ENCODE measurements around the gene FKBP5. TPM values are rescaled to one million over a fixed set of nuclear protein-coding genes. Genes with fewer than 3 reads are reported as not detected.

FKBP5 gene
- total RNA-seq (2012; rRNA removed), result 7.0 and 10.0 TPM in 2 replicates
- polyA plus RNA-seq (2012; rRNA removed), result 5.6 and 6.8 TPM in 2 replicates
- polyA plus RNA-seq (2012; cell fraction: cytosol; rRNA removed), result 1.2 and 2.7 TPM in 2 replicates
- 0.62 and 3.4 TPM in 2 replicates for polyA plus RNA-seq (2012; cell fraction: nucleus; rRNA removed; ENCODE audit: low replicate concordance)
- percentile 40 among the genes with signal in this experiment for Bru-seq, nascent RNA
- percentile 38 among the genes with signal in this experiment for BruChase-seq, experiment 1, labeled RNA remaining after a 6-hour chase
- percentile 40 among the genes with signal in this experiment for BruChase-seq, experiment 2, labeled RNA remaining after a 2-hour chase
- long read RNA-seq, transcript FKBP5-201 (11 exons, 3,772 nt), result major isoform, 5 of 5 reads
- long read RNA-seq, partial matches to known transcripts, result 0 of 5 reads
- long read RNA-seq, other reads (novel, unspliced or antisense), result 0 of 5 reads

DNA sequence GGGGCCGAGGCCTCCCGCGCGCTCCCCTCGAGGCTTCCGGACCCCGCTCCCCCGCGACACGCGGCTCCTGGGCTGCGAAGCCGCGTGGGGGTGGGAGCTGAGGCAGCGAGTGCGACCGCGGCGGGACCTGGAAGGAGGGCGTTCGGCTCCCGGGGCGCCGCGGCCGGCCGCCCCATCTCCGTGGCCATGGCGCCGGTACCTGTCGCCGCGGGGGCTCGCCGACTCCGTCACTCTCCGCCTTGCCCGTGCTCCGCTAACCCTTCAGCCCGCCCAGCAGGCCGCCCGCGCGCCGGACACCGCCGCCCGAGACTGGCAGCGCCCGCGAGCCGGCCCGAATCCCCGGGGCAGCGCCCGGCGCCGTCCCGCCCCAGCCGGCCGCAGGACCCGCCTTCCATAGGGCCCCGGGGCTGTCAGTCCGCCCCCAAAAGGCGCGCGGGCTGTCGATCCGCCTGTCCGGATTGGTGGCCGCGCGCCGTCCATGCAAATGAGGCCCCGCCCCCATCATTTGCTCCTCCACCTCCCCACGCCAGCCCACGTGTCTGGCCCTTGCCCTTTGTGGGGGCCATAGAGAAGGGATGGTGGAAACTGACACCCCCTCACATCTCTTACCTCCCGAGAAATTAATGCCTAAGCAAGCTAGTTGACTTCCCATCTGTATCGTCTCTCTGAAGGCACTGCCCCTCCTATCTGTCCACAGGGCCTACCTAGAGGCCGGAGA is at the start of gene FKBP5:
Gene FKBP5, minus strand, starts transcription at position 311 of the 718 bp plus-strand sequence. CDS start 46,091 bp downstream, outside the sequence.
- Histone ChIP-seq H4K20me1 (ENCODE audit: insufficient read depth, low read length) (peaks cover 5% of the 10 kb centered on the region; the same call in 1 of the 2 replicates), H2AFZ (replicated peaks; ENCODE audit: low read length, poor library complexity) (peak within 1 kb of the TSS; percentile 95), H3K4me3 (ENCODE audit: insufficient read depth, low read depth, low read length) (peak within 1 kb of the TSS; percentile 59), H3K4me2 (ENCODE audit: low read depth, low read length) (peak within 1 kb of the TSS; percentile 92), H2AK9ac (replicated peaks; ENCODE audit: low read depth, low read length, poor library complexity) (peak within 1 kb of the TSS; percentile 87), H3K18ac (ENCODE audit: low read depth, low read length) (no peak within 1 kb of the TSS), H3K27ac (ENCODE audit: insufficient read depth, low read length) (peak within 1 kb of the TSS; percentile 13; the same call in 1 of the 2 replicates), H3K79me1 (ENCODE audit: low read depth in 1 of 2, low read length in 2 of 2) (peaks cover 3 to 6% of the 10 kb centered on the region in 2 experiments; a peak in 2 of 4 replicates), H3K4ac (ENCODE audit: low read depth, low read length) (no peak within 1 kb of the TSS), H3K9me3 (ENCODE audit: control insufficient read depth, insufficient read depth, low read length) (no peaks in the 10 kb centered on the region), H3K36me3 (ENCODE audit: control insufficient read depth, insufficient read depth, low read length) (no peaks in the 10 kb centered on the region), H2BK20ac (ENCODE audit: low read depth, low read length) (no peak within 1 kb of the TSS), H4K8ac (ENCODE audit: low read depth in 2 of 2, low read length in 2 of 2) (peak within 1 kb of the TSS in 1 of 2 experiments; percentile 31; a peak in 1 of 4 replicates), H3K14ac (replicated peaks; ENCODE audit: low read depth, low read length) (peak within 1 kb of the TSS; percentile 26), H3K27me3 (ENCODE audit: control insufficient read depth, insufficient read depth, low read length) (no peaks in the 10 kb centered on the region), H2BK120ac (ENCODE audit: low read depth, low read length) (no peak within 1 kb of the TSS), H3K4me1 (ENCODE audit: control insufficient read depth, insufficient read depth, low read length) (peaks cover 2% of the 10 kb centered on the region; the same call in 1 of the 2 replicates), H3K9ac (ENCODE audit: low read depth, low read length) (peak within 1 kb of the TSS; percentile 65; the same call in 1 of the 2 replicates), H2AK5ac (ENCODE audit: low read depth, low read length) (peak within 1 kb of the TSS; percentile 64; the same call in 1 of the 2 replicates), H3K23ac (ENCODE audit: low read depth, low read length) (peak within 1 kb of the TSS; percentile 84), H2BK15ac (ENCODE audit: low read depth, low read length) (no peak within 1 kb of the TSS), H3K56ac (ENCODE audit: extremely low read depth, insufficient read depth, low read length) (no peak within 1 kb of the TSS), H4K5ac (ENCODE audit: low read depth, low read length) (no peak within 1 kb of the TSS), H2BK5ac (ENCODE audit: low read depth, low read length, poor library complexity, severe bottlenecking) (no peak within 1 kb of the TSS), H4K91ac (ENCODE audit: insufficient read depth, low read depth, low read length) (no peak within 1 kb of the TSS), H3K9me1 (ENCODE audit: insufficient read depth, low read length) (peaks cover 2% of the 10 kb centered on the region; the same call in 1 of the 2 replicates)
- peak; percentile 99 for ATAC-seq (ENCODE audit: low read depth)
- ChIA-PET POLR2A (ENCODE audit: unreplicated experiment) (no interaction called here), CTCF (no interaction called here)
- dilution Hi-C loops (cut with HindIII; ENCODE audit: low sequenced_read_pairs, unreplicated experiment) (no loop called here), intact Hi-C loops (cut with micrococcal nuclease) (no loop called here), in situ Hi-C loops (cut with MboI; ENCODE audit: low sequenced_read_pairs) (no loop called here)
- WGBS, 2 experiments (ENCODE audit: extremely low coverage in 2 of 2, insufficient read length in 1 of 2), result 5% methylated on average over 25 of the region's 80 CpGs; no CpG with 5 or more reads in 1 of the 2 experiments
- DNase-seq, result peak; percentile 80
- BruUV-seq (replicated peaks), result no TSS peak
- TF ChIP-seq CHD1 (IDR thresholded peaks at IDR 0.05; ENCODE audit: low read depth, low read length), result no peak
- TF ChIP-seq SMC3 (IDR thresholded peaks at IDR 0.05; ENCODE audit: low read depth, low read length), result no peak
- no peak for TF ChIP-seq RCOR1 (IDR thresholded peaks at IDR 0.05; ENCODE audit: insufficient replicate concordance, low read length)
- no peak for TF ChIP-seq RFX5 (IDR thresholded peaks at IDR 0.05; ENCODE audit: low read depth, low read length)
- TF ChIP-seq BHLHE40 (IDR thresholded peaks at IDR 0.05; ENCODE audit: low read depth, low read length), result no peak
- TF ChIP-seq, protein P1, sequence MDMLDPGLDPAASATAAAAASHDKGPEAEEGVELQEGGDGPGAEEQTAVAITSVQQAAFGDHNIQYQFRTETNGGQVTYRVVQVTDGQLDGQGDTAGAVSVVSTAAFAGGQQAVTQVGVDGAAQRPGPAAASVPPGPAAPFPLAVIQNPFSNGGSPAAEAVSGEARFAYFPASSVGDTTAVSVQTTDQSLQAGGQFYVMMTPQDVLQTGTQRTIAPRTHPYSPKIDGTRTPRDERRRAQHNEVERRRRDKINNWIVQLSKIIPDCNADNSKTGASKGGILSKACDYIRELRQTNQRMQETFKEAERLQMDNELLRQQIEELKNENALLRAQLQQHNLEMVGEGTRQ (IDR thresholded peaks at IDR 0.05; ENCODE audit: low read depth, low read length), result peak; percentile 72
- TF ChIP-seq, protein P2, sequence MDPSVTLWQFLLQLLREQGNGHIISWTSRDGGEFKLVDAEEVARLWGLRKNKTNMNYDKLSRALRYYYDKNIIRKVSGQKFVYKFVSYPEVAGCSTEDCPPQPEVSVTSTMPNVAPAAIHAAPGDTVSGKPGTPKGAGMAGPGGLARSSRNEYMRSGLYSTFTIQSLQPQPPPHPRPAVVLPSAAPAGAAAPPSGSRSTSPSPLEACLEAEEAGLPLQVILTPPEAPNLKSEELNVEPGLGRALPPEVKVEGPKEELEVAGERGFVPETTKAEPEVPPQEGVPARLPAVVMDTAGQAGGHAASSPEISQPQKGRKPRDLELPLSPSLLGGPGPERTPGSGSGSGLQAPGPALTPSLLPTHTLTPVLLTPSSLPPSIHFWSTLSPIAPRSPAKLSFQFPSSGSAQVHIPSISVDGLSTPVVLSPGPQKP (IDR thresholded peaks at IDR 0.05; ENCODE audit: borderline replicate concordance, low read depth, low read length), result no peak
- peak; percentile 70 for TF ChIP-seq POLR2A (IDR thresholded peaks at IDR 0.05; ENCODE audit: low read depth, low read length)
- no peak for TF ChIP-seq NFE2L2 (IDR thresholded peaks at IDR 0.05; ENCODE audit: low read depth, low read length)
- no peak for TF ChIP-seq RAD21 (IDR thresholded peaks at IDR 0.05; ENCODE audit: low read length)
- TF ChIP-seq MAFK (IDR thresholded peaks at IDR 0.05; ENCODE audit: low read depth, low read length), result no peak
- TF ChIP-seq MAZ (IDR thresholded peaks at IDR 0.05; ENCODE audit: borderline replicate concordance, low read depth, low read length), result peak; percentile 70; the same call in 1 of the 2 replicates
- TF ChIP-seq MXI1 (IDR thresholded peaks at IDR 0.05; ENCODE audit: borderline replicate concordance, low read depth, low read length), result peak; percentile 51; the same call in 1 of the 2 replicates
